Mesothelial cell of epicardium (in vitro differentiated cells): Measurements from ENCODE around the gene EFHC1. TPM values are rescaled to one million over a fixed set of nuclear protein-coding genes. Genes with fewer than 3 reads are reported as not detected.

Experiments
- DNase-seq, 2 experiments: peaks; one replicate each; pipeline ENCODE4 v3.0.0; 2021; ENCODE audit warnings: low spot score in 2 of 2; ENCODE audit not compliant: unreplicated experiment in 2 of 2
- H3K27ac Mint-ChIP-seq: 2 replicates; pipeline ENCODE4 v1.8.0; 2021; ENCODE audit warnings: mixed read lengths
- H3K27me3 Mint-ChIP-seq: 2 replicates; pipeline ENCODE4 v1.8.0; 2021; ENCODE audit warnings: low read depth, mixed read lengths
- H3K36me3 Mint-ChIP-seq: 2 replicates; pipeline ENCODE4 v1.8.0; 2021; ENCODE audit warnings: mixed read lengths
- H3K4me1 Mint-ChIP-seq: 2 replicates; pipeline ENCODE4 v1.8.0; 2021; ENCODE audit warnings: mixed read lengths
- H3K4me3 Mint-ChIP-seq: 2 replicates; pipeline ENCODE4 v1.8.0; 2021; ENCODE audit warnings: mild to moderate bottlenecking, moderate library complexity, mixed read lengths
- H3K9me3 Mint-ChIP-seq: 2 replicates; pipeline ENCODE4 v1.8.0; 2021; ENCODE audit warnings: mixed read lengths
- CTCF ChIP-seq: fragments of 200-600 bp; sonication (generic); IDR thresholded peaks from one replicate; pipeline ENCODE4 v1.5.0; 2021; ENCODE audit warnings: antibody characterized with exemption; ENCODE audit not compliant: unreplicated experiment
- total RNA-seq: library from RNA; stranded (reverse); gene quantifications from 3 replicates; pipeline ENCODE4 v1.2.1, GENCODE V29; 2021

Gene EFHC1
- total RNA-seq, 1 donor from 2014 or later: 34.4 TPM

DNA sequence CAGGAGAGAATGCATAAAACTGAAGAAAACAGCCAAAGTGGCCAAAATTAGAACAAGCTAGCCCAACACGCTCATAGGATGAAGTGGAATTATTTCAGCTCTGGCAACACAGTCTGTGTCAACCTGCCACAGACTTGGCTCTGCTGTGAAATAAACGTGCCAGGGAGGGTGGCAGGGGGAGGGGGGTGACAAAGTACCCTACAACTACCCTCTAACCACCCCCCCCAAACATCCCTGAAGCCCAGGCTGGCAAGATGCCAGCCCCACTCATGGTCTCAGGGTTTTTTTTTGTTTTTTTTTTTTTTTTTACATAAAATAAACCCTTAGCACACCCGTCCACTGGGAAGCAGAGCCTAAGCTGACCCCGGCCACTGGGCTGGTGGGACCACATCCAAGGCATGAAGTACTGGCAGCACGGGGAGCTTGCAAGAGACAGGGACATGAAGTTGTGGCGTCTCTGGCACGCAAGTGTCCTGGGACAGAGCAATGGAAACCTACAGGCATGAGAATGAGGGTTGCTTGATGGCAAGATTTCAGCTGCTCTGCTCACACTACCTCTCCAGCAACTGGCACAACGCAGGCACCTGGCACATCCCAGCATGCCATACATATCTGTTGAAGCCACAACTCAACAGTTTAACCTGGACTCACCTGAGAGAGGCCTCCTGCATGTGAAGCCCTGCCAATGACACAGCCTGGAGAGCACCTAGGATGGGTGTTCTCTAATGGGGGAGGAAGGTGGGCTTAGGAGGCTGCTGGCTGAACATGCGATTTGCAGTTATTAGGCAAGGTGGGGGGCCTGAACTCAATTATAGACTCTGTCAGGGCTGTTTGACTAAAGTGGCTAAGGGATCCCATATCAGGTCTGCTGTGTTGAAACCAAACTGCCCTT lies 80.3 kb downstream of the EFHC1 start:
- Mint-ChIP-seq H3K9me3 (no peaks in the 10 kb centered on the region), H3K4me3 (no peak overlapping the region), H3K4me1 (peaks cover 5% of the 10 kb centered on the region), H3K27ac (no peak overlapping the region), H3K27me3 (no peaks in the 10 kb centered on the region), H3K36me3 (peaks cover 10% of the 10 kb centered on the region)
- no peak for DNase-seq
- no peak for TF ChIP-seq CTCF

DNA sequence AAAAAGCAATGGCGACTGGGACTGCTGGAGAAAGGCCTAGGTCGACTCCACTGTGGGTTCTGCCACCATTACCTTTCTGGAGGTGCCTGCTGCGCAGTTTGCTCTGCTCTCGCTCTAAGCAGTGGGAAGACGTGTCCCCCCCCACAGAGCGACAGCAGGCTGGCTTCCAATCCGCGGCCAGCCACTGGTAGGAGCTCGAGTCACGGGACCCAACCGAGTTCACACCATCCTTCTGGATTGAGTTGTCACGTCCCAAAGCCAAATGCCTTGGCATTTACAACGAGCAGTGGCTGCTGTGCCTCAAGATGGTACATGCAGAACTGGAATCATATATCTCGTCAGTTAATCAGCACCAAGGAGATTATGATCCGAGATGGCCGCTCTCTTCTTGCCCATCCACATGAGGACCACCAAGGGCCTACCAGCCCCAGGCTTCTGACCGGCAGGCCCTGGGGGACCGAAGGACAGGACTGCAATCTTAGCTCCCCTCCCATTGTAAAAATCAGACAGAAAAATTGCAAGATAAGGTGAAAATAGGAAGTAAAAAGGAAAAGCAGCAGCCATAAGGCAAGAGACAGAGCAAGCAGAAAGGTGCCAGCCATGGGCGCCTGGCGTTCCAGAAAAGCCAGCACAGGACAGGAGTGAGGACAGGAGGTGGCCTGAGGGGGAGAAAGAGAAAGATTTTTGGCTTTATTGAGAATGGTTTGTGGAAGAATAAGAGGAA lies 82.3 kb downstream of the EFHC1 start:
- no peak for DNase-seq
- Mint-ChIP-seq H3K4me1 (peaks cover 5% of the 10 kb centered on the region), H3K27ac (no peak overlapping the region), H3K36me3 (peaks cover 11% of the 10 kb centered on the region), H3K9me3 (no peaks in the 10 kb centered on the region), H3K27me3 (no peaks in the 10 kb centered on the region), H3K4me3 (no peak overlapping the region)
- no peak for TF ChIP-seq CTCF

DNA sequence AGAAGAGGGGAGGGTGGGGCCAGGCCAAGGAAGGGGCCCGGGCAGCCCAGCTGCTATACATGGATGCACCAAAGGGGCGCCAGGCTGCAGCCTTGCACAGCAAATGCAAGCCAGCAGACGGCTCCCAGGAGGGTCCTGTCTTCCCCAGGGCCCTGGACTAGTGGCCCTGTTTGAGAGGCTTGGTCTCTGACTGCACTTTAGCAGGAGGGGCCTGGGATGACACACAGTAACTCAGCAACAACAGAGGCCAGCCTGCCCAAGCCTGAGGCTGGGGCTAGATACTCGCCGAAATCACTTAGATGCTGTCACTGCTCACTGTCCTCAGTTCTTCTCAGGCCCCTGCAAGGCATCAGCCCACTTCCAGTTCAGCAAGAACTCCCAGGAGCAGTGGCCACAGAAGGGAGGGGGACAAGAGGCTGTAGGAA lies 83.2 kb downstream of the EFHC1 start:
- peaks cover 20% of the 10 kb centered on the region for H3K36me3 Mint-ChIP-seq
- no peak for DNase-seq

GRCh38 chr6:52503851-52504781 lies 84.0 kb downstream of the EFHC1 start:
- H3K4me3 Mint-ChIP-seq: no peak overlapping the region
- no peaks in the 10 kb centered on the region for H3K27me3 Mint-ChIP-seq
- H3K36me3 Mint-ChIP-seq: peaks cover 28% of the 10 kb centered on the region
- DNase-seq: no peak
- no peak for TF ChIP-seq CTCF
- H3K4me1 Mint-ChIP-seq: peaks cover 5% of the 10 kb centered on the region
- no peaks in the 10 kb centered on the region for H3K9me3 Mint-ChIP-seq
- no peak overlapping the region for H3K27ac Mint-ChIP-seq

More for the DNA sequence above, 83.2 kb downstream of the EFHC1 start:
- Mint-ChIP-seq H3K27ac (no peak overlapping the region), H3K27me3 (no peaks in the 10 kb centered on the region), H3K4me1 (peaks cover 5% of the 10 kb centered on the region), H3K9me3 (no peaks in the 10 kb centered on the region), H3K4me3 (no peak overlapping the region)
- TF ChIP-seq CTCF: no peak

GRCh38 chr6:52504782-52505136 lies 84.6 kb downstream of the EFHC1 start:
- DNase-seq: no peak
- Mint-ChIP-seq H3K4me1 (peaks cover 5% of the 10 kb centered on the region), H3K4me3 (no peak overlapping the region), H3K27ac (no peak overlapping the region), H3K36me3 (peaks cover 31% of the 10 kb centered on the region), H3K9me3 (no peaks in the 10 kb centered on the region), H3K27me3 (no peaks in the 10 kb centered on the region)
- no peak for TF ChIP-seq CTCF
